Measurements from ENCODE around the gene ANXA5. TPM values are rescaled to one million over a fixed set of nuclear protein-coding genes. Genes with fewer than 3 reads are reported as not detected.

Gene ANXA5
- total and polyA plus RNA-seq, 2 experiments from 2014 or later: 129 to 181 TPM

- H3K27ac Mint-ChIP-seq: no peak overlapping the region
- peak; percentile 67 for DNase-seq (ENCODE audit: low spot score)
- Histone ChIP-seq H2AFZ (no peak overlapping the region), H4K20me1 (replicated peaks; ENCODE audit: insufficient read depth) (no peaks in the 10 kb centered on the region), H3K36me3 (ENCODE audit: insufficient read depth) (no peaks in the 10 kb centered on the region), H3K79me2 (replicated peaks; ENCODE audit: insufficient read depth) (no peaks in the 10 kb centered on the region), H3K4me2 (peak overlapping the region; percentile 23), H3F3A (replicated peaks; ENCODE audit: low read depth) (no peaks in the 10 kb centered on the region), H3K27ac (ENCODE audit: low read depth) (no peak overlapping the region), H3K4me3 (no peak overlapping the region), H3K27me3 (ENCODE audit: insufficient read depth) (peaks cover 31% of the 10 kb centered on the region; the same call in 1 of the 2 replicates), H3K9me2 (ENCODE audit: insufficient read depth) (no peaks in the 10 kb centered on the region), H3K4me1 (ENCODE audit: insufficient read depth) (peaks cover 16% of the 10 kb centered on the region)
- H3K36me3 Mint-ChIP-seq (ENCODE audit: low read depth): no peaks in the 10 kb centered on the region
- no peaks in the 10 kb centered on the region; the same call in 2 of the 3 replicates for H3K9me3 Mint-ChIP-seq
- ATAC-seq: peak; percentile 93
- peaks cover 21% of the 10 kb centered on the region for H3K4me1 Mint-ChIP-seq
- H3K4me3 Mint-ChIP-seq: no peak overlapping the region; the same call in 2 of the 3 replicates
- peaks cover 10% of the 10 kb centered on the region for H3K27me3 Mint-ChIP-seq (ENCODE audit: insufficient read depth, low read depth, poor library complexity)
- no peak for TF ChIP-seq STAT1 (IDR thresholded peaks at IDR 0.05; ENCODE audit: unreplicated experiment)
- TF ChIP-seq CTCF (conservative IDR thresholded peaks at IDR 0.05; ENCODE audit: low read depth in 2 of 2): no peak
- TF ChIP-seq EZH2phosphoT487 (IDR thresholded peaks at IDR 0.05; ENCODE audit: unreplicated experiment): no peak
- TF ChIP-seq REST (IDR thresholded peaks at IDR 0.05; ENCODE audit: unreplicated experiment): no peak
- TF ChIP-seq EZH2 (IDR thresholded peaks at IDR 0.05; ENCODE audit: low read depth, unreplicated experiment): no peak
- TF ChIP-seq ZNF462 (CRISPR knock-in tag; IDR thresholded peaks at IDR 0.05): no peak
- no peak for TF ChIP-seq CREB1 (CRISPR knock-in tag; IDR thresholded peaks at IDR 0.05; ENCODE audit: low read depth)
- no peak for TF ChIP-seq NANOG (IDR thresholded peaks at IDR 0.05; ENCODE audit: borderline replicate concordance)
- TF ChIP-seq JUNB (IDR thresholded peaks at IDR 0.05; ENCODE audit: unreplicated experiment): no peak
- TF ChIP-seq ETS1 (IDR thresholded peaks at IDR 0.05): no peak
- TF ChIP-seq ZNF331 (CRISPR knock-in tag; IDR thresholded peaks at IDR 0.05; ENCODE audit: low read depth): no peak
- no peak for TF ChIP-seq POLR2AphosphoS5 (IDR thresholded peaks at IDR 0.05; ENCODE audit: low read depth)
Observed at GRCh38 chr4:121740796-121741409, 44.1 kb upstream of the ANXA5 start.
